HG02943 (cell line): ENCODE results near the gene EDEM3.
A peak's percentile ranks its signal among the peaks of the same experiment; 100 is the strongest.
"Not testable (repeated sequence)": the region's sequence is repeated elsewhere in the genome, so short reads cannot be mapped to it uniquely, and the experiment has no call there.

Experiments
- ATAC-seq: cut with Tn5 transposase; IDR thresholded peaks from one replicate; pipeline ENCODE4 v1.9.1; 2021; ENCODE audit warnings: mild to moderate bottlenecking, low read depth, moderate library complexity; ENCODE audit not compliant: unreplicated experiment

EDEM3 gene, protein sequence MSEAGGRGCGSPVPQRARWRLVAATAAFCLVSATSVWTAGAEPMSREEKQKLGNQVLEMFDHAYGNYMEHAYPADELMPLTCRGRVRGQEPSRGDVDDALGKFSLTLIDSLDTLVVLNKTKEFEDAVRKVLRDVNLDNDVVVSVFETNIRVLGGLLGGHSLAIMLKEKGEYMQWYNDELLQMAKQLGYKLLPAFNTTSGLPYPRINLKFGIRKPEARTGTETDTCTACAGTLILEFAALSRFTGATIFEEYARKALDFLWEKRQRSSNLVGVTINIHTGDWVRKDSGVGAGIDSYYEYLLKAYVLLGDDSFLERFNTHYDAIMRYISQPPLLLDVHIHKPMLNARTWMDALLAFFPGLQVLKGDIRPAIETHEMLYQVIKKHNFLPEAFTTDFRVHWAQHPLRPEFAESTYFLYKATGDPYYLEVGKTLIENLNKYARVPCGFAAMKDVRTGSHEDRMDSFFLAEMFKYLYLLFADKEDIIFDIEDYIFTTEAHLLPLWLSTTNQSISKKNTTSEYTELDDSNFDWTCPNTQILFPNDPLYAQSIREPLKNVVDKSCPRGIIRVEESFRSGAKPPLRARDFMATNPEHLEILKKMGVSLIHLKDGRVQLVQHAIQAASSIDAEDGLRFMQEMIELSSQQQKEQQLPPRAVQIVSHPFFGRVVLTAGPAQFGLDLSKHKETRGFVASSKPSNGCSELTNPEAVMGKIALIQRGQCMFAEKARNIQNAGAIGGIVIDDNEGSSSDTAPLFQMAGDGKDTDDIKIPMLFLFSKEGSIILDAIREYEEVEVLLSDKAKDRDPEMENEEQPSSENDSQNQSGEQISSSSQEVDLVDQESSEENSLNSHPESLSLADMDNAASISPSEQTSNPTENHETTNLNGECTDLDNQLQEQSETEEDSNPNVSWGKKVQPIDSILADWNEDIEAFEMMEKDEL

DNA sequence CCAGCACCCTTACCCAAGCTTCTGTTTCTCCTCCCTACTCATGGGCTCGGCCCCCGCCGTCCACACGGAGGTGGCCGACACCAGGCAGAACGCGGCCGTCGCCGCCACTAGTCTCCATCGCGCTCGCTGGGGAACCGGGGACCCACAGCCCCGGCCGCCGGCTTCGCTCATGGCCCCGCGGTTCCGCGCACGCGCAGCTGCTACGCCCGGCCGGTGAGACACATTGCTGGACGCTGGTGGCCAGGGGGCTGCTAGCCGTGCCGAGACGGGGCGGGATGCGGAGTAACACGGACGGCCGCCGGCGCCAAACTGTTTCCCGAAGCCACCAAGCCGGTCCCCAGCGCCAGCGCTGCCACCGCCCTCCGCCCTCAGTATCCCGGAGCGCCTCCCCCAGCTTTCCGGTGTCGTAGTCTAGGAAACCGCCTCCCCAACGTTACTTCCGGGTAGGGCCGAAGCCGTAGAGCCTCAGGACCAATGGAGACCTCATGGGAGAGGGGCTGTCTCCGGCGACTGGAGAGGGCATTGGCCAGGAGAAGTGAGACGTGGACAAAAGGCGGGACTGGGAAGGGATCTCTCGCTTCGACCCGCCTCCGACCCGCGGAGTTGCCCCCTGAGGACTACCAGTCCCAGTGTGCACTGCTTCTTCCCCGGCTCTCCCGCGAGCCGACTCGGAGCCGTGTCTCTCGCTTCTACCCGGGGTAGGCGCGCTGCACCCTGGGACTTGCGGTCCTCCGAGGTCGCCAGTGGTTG, at the start of gene EDEM3:
EDEM3 (minus strand) TSS at position 383 of the 750 bp plus-strand sequence; CDS start at position 171, 212 bp downstream.
- peak; percentile 95 for ATAC-seq

DNA sequence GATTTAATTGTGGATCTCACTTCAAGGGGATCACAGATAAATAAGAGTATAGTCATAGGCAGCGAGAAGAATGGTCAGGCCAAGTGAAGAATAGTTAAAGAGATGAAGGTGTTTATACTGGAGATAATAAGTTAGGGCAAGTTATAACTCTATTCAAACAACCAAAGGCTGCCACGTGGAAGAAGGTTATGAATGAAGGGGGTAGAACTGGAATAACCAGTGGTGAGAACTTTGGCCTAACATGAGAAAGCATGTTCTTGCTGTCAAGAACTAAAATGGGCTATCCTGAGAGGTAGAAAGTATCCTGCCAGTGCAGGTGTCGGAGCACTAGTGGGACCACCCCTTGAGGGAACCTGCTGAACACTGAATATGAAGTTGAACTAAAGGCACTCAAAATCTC, 49.6 kb upstream of the EDEM3 start:
- ATAC-seq = no peak

DNA sequence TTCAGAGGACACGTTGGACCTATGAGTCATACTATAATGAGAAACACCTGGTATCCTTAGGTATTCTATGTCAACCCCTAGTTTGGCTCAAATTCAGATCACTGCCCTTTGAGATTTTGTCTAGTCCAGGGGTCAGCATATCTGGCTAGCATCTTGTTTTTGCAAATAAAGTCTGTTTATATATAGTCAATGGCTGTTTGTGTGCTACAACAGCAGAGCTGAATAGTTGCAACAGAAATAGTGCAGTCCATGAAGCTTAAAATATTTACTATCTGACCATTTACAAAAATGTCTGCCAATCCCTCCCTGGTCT, 48.5 kb upstream of the EDEM3 start:
- ATAC-seq = no peak

DNA sequence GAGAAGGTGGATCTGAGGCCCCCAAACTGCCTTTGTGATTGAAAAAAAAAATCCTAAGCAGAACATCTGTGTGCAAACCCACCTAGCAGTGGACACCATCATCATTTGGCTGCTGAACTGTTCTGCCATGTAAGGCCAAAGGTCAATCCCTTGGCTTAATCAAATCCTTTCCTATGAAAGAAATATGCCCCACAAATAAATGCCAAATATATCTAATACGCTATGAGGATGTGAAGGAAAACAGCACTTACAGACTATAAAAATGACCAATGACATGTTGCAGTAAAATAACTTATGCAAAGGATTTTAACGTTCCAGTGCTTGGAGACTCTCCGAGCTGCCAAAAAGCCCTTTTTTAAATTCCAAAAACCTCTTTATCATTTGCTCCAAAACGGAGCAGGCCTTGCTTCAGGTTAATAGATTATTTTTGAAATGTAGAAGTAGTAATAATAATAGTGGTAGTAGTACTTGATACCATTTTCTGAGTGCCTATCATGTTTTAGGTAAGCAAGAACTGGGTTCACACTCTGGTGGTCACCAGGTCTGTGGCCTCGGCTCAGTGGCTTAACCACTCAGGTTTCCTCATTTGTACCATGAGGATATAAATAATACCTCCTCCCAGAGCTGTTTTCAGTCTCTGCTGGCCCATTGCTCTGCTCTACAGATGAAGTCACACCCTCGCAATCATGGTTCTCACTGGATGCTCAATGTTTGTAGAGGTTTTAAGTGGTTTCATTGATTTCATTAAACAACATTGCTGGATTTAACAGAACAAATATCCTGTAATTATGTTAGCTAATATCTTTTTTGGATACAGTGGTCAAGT, 47.9 kb upstream of the EDEM3 start:
- ATAC-seq = no peak

DNA sequence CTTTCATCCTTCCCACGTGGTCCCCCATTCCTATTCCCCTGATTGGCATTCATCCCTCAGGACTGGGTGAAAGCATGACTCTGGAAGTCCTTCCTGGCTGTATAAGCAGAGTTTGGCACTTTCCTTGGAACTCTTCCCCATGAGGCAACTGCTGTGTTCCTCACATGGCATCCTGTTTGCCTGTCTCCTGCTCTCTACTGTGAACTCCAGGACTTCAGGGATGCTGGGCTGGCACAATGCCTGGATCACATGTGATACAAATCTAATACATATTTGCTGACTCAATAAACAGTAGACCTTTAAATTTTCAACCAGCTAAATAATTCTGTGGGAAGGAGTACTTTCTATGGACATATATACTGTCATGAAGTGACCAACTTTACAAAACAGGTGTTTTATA, 46.8 kb upstream of the EDEM3 start:
- no peak for ATAC-seq

DNA sequence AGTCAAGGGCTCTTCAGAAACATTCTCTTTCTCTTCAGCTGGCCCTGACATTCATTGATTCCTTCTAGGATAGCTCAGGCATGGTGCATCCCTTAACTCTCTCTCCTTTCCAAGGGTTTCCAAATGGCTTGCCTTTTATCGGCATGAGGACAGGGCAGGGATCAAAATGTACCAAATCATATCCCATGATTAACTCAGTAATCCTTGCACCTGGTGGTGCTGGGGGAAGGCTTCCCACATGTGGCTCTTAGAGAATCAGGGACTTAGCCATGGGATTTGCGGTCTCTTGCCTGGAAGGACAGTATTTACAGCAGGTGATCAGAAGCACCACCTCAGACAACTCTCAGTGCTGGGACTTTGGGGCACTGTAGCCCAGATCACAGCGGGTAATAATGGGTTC, 46.2 kb upstream of the EDEM3 start:
- ATAC-seq = no peak

DNA sequence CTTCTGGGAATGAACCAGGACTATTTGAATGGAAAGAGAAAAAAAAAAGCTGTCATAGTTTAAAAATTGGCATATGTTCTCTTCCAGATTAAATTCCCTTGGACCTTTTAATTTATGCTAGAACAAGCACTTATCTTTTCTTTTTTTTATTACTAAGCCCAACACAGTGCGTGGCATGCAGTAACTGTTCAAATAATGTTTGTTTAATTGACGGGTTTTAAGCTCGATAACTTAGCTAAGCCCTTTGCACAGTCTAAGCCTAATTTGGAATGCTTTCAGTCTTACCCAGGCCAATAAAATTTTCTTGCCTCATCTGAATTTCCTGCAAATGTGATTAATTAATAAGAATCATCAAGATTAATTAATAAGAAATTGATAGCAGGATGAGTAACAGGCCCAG, 39.3 kb upstream of the EDEM3 start:
- ATAC-seq = no peak

DNA sequence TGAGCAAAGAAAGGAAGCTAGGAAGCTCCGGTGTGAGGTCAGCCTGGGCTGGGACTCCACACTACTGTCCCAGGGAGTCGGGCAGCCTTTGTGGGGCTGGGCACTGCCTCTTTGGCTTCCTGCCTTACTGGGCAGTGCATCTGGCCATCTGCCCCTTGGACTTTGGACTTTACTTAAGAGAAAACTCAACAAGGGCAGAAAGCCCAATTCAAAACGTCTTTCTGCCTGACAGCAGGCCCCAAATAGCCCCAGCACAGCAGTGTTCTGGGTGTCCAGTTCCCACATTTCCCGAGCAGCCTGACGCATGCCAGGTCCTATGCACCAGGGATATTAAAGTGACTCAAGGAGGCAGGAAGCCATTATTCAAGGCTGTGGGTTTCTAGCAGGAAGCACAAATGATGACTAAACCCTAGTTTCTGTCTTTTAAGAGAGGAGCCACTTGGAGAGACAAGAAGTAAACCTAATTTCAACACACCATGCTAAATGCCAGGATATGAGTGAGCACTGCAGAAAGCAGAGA, 37.9 kb upstream of the EDEM3 start:
- ATAC-seq = no peak

DNA sequence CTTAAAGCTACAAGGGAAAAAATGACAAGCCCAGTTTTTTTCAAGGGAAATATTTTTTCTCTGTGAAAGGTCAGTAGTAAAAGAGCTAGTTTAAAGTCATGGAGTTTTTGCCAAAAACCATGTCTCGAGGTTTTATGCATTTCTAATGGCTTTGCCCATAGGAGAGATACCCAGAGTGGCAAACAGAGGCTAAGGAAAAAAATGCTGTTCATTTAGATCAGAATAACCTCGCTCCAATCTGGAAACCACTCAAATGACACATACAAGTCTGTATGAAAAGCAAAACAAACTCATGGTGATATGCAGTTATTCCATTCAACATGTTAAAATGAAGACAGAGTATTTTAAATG, 36.9 kb upstream of the EDEM3 start:
- no peak for ATAC-seq

DNA sequence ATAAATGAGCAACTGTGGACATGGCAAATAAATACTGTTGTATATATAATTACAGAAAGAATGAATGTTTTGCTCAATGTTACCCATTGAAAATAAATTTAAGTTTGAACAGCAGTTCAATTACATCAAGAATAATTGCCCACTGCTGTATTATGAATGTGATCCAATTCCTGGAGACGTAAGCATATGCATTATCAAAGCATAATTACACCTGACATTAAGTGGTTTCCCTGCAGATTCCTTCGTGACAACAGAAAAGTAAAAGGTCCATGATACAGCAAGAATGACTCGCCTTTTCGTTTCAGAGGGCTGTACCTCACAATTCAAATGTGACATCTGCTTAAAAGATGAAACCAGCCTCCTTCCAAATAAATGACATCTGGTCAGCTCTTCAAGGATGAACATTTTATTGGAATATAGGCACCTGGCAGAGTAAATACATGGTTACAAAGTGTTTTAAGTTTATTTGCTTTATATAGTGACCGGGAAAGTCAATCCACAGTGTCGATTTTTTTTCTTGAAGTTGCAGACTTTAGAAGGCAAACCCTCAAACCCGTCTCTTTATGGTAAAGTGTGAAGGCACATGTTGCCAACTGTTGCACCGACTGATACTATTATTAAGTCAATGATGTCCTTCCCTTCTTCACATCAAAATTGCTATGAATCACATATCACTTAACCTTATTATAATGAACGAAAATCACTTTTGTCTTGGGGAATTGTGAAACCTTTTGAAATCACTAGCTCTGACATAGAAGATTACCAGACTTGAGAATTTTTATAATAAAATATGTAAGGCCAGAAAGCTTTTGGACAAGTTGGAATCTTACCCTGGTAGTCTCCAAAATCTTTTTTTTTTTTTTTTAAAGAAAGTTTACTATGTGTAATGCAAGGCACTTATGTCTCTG, 36.2 kb upstream of the EDEM3 start:
- ATAC-seq = no peak

DNA sequence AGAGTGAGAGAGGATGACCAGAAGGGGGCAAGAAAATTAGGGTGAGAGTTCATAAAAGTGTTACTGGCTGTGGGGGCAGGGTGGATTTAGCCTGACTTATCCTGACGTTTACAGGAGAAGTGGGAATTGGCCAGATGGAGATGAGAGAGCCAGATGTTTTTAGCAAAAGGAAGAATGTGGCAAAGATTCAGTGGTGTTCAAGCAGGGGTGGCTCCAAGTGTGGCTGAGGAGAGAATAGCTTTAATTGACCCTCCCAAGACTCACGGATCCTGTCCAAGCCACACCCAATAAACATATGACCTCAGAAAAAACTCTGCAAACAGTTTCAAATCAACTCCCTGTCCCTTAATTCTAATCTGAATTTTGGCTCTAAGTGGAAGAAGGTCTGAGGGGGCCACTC, 35.2 kb upstream of the EDEM3 start:
- ATAC-seq = no peak

DNA sequence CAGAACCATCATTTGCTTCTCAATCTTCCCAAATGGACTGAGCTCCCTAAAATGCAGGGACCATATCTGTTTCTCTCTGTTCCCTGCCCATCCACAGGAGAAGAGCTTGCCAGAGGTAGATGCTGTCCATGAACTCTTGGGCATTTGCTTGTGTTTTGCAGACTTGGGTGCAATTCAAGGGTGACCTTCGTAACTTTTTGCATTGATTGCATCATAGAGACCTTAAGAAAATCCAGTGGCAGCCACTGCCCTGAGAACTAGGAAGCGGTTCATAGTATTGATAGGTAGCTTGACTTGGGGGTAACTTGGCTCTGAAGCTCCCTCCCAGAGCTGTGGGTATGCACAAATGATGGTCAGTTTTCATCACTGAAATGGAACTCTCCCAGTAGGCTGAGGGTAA, 34.3 kb upstream of the EDEM3 start:
- no peak for ATAC-seq

DNA sequence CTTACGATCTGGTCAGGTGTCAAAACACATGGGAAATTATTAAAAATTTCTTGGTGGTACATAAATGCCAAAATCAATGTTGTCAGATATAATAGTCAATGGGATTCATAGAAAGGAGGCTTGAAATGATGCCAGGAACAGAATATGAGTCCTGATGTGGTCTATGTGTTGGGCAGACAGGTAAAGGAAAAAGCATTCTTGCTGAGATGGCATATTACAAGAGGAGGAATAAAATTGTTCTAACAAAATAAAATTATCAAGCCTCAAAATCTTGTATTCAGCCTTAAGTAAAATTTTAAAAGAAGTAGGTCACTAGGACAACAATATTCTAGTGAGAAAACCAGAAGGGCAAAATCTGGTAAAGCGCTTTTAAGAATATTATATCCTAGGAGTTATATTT, 30.9 kb upstream of the EDEM3 start:
- ATAC-seq = no peak

DNA sequence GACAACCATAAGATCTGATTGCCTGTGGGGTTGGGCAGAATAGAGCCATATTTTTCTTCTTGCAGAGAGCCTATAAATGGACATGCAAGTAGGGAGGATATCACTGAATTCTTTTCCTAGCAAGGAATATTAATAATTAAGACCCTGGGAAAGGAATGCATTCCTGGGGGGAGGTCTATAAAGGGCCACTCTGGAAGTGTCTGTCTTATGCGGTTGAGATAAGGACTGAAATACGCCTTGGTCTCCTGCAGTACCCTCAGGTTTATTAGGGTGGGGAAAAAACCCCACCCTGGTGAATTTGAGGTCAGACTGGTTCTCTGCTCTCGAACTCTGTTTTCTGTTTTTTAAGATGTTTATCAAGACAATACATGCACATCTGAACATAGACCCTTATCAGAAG, 29.1 kb upstream of the EDEM3 start:
- ATAC-seq = not testable (repeated sequence)

DNA sequence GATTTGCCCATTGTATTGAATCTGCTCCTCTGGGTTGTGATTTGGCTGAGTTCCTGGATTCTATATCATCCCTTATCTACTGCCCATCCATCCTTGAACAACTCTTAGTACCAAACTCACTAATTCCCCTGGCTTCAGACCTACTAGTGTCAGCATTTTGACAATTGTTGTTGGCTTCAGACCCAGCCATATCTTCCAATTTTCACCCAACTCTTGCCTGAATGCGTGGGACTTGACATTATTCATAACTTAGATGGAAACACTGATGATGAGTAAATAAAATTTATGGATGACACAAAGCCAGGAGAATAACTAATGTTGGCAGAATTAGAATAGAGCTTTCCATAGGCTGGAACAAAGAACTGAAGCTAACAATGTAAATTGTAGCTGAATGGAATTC, 27.3 kb upstream of the EDEM3 start:
- ATAC-seq = no peak

DNA sequence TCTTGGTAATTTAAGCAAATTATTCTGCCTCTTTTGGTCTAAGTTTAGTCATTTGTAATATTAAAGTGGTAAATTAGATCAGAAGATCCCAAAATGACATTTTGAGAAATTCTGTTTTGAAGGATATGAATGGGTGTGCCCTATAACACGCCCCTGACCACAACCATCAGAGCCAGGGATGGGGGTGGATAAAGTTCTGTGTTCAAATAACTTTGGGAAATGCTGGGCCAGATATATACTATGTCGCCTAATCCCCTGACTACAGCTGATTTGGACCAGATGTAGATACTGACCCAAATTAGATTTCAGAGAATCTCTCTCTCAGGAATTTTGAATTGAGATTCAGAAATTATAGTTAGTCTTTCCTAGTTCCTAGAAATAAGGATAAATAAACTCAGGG, 21.2 kb upstream of the EDEM3 start:
- ATAC-seq = no peak

DNA sequence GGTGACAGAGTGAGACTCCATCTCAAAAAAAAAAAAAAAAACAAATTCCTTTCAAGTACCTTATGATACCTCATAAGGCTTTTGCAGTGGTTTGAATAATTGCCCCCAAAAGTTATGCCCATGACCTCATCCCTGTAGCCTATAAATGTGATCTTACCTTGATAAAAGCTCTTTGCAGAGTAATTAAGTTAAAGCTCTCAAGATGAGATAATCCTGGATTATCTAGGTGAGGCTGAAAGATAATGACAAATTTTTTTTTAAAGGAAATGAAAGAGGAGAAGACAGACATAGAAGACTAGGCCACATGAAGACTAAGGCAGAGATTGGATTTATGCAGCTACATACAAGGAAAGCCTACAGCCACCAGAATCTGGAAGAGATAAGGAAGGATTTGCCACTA, 20.7 kb upstream of the EDEM3 start:
- ATAC-seq = no peak

DNA sequence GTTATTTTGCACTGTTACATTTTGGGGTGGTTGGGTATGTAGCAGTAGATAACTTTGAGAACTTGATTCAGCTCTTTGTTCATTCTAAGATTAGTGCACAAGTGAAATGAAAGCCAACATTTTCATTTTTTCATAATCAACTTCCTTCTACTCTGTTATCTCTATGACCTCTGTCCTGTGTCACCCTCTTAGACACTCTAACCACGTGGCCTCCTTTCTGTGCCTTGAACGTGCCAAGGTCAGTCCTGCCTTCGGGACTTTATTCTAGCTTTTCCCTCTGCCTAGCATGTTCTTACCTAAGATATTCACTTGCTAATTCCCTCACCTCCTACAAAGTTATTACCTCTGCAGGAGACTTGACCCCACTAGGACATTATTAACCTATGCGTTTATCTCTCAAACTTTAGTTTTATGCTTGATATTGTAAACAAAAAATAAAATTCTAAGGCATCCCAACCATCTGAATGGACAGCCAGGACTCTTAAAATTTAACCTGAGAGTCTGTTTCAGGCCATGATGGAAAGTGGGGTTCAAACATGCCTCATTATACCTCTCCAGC, 19.2 kb upstream of the EDEM3 start:
- no peak for ATAC-seq

DNA sequence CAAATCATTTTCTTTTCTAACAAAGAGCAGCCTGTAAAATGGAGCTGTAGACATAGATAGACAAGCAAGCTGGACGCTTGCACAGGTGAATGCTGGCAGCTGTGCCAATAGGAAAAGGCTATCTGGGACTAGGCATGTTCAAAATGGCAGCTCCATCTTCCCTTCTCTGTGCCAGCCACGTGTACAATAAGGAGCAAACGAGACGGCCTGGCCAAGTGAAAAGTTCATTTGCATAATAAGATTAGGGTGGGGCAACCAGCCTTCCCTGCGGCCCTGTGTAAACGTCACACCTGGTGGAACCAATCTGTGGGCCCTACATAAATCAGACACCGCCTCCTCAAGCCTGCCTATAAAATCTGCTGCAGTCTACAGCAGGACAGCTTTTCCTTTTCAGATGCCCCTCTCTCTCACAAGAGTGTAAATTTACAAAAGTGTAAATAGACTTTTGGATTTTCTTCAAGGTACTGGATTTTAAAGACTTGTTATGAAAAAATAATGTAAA, 16.6 kb upstream of the EDEM3 start:
- no peak for ATAC-seq
